HEK293 (cell line): Measurements from ENCODE around the gene OTOS.
A peak's percentile ranks its signal among the peaks of the same experiment; 100 is the strongest.

Source experiments
- CTCF ChIA-PET: fragments of 350-600 bp; formaldehyde crosslinking; extraction: SDS; loops from one replicate; lab custom pipeline; 2021; ENCODE audit warnings: antibody characterized with exemption; lab: Yijun Ruan, JAX
- POLR2A ChIA-PET: fragments of 300-600 bp; formaldehyde crosslinking; extraction: SDS; loops from one replicate; lab custom pipeline; 2020; ENCODE audit warnings: antibody characterized with exemption, inconsistent platforms; lab: Yijun Ruan, JAX
- H3K27ac ChIP-seq: fragments of 200-500 bp; sonication (Bioruptor generic); 2 replicates; pipeline ENCODE4 v1.5.1; 2014; ENCODE audit warnings: low read depth, low read length, control low read depth, inconsistent platforms; ENCODE audit errors: extremely low read depth
- H3K36me3 ChIP-seq, 2 experiments: fragments of 200-500 bp in 1 of 2; sonication (Bioruptor generic) in 1 of 2; 1 replicate in 1 of 2; 2 replicates in 1 of 2; pipeline ENCODE4 v1.5.1; 2014 to 2017; ENCODE audit warnings: inconsistent platforms in 2 of 2, low read length in 2 of 2; ENCODE audit not compliant: control insufficient read depth in 2 of 2, insufficient read depth in 1 of 2
- H3K4me1 ChIP-seq: fragments of 200-500 bp; sonication (Bioruptor generic); 2 replicates; pipeline ENCODE4 v1.5.1; 2014; ENCODE audit warnings: mild to moderate bottlenecking, low read length, inconsistent platforms; ENCODE audit not compliant: control insufficient read depth, insufficient read depth
- H3K4me3 ChIP-seq: 2 replicates; pipeline ENCODE4 v1.5.1; 2011; ENCODE audit warnings: low read depth, mild to moderate bottlenecking, control low read depth, low read length, moderate library complexity
- H3K9me3 ChIP-seq: fragments of 200-500 bp; sonication (Bioruptor generic); 2 replicates; pipeline ENCODE4 v1.5.1; 2014; ENCODE audit warnings: low read depth, low read length, inconsistent platforms; ENCODE audit not compliant: control insufficient read depth, insufficient read depth
- ATF2 ChIP-seq: fragments of 450-650 bp; formaldehyde crosslinking; IDR thresholded peaks from 2 replicates; pipeline ENCODE4 v1.5.1; 2016; ENCODE audit warnings: missing biosample characterization, missing genetic modification characterization, low read depth
- EGR2 ChIP-seq: fragments of 450-650 bp; formaldehyde crosslinking; IDR thresholded peaks from 2 replicates; pipeline ENCODE4 v1.5.1; 2016; ENCODE audit warnings: low read depth, missing biosample characterization, missing genetic modification characterization
- SP2 ChIP-seq: fragments of 450-650 bp; formaldehyde crosslinking; IDR thresholded peaks from 2 replicates; pipeline ENCODE4 v1.5.1; 2016; ENCODE audit warnings: missing biosample characterization, missing genetic modification characterization
- ZBTB20 ChIP-seq: fragments of 450-650 bp; formaldehyde crosslinking; IDR thresholded peaks from 2 replicates; pipeline ENCODE4 v1.5.1; 2016; ENCODE audit warnings: missing biosample characterization, missing genetic modification characterization
- ZBTB26 ChIP-seq: fragments of 450-650 bp; formaldehyde crosslinking; optimal IDR thresholded peaks from 2 replicates; pipeline ENCODE3; 2016; ENCODE audit warnings: missing biosample characterization, mild to moderate bottlenecking, missing genetic modification characterization
- ZBTB6 ChIP-seq: fragments of 450-650 bp; formaldehyde crosslinking; IDR thresholded peaks from 2 replicates; pipeline ENCODE4 v1.5.1; 2017; ENCODE audit warnings: missing biosample characterization, missing genetic modification characterization
- ZFHX2 ChIP-seq: fragments of 450-650 bp; formaldehyde crosslinking; conservative IDR thresholded peaks from 2 replicates; pipeline ENCODE4 v1.5.1; 2016; ENCODE audit warnings: missing biosample characterization, missing genetic modification characterization
- ZNF114 ChIP-seq: fragments of 450-650 bp; formaldehyde crosslinking; IDR thresholded peaks from 2 replicates; pipeline ENCODE4 v1.5.0; 2017; ENCODE audit warnings: missing biosample characterization, missing genetic modification characterization
- ZNF19 ChIP-seq: fragments of 450-650 bp; formaldehyde crosslinking; IDR thresholded peaks from 2 replicates; pipeline ENCODE4; 2016; ENCODE audit warnings: missing biosample characterization, missing genetic modification characterization, low read depth
- ZNF423 ChIP-seq: fragments of 450-650 bp; formaldehyde crosslinking; IDR thresholded peaks from 2 replicates; pipeline ENCODE4 v1.5.1; 2016; ENCODE audit warnings: missing biosample characterization, missing genetic modification characterization
- ZNF513 ChIP-seq: fragments of 450-650 bp; IDR thresholded peaks from 2 replicates; pipeline ENCODE4 v1.5.1; 2018; ENCODE audit warnings: missing biosample characterization, missing genetic modification characterization
- ZNF560 ChIP-seq: fragments of 450-650 bp; formaldehyde crosslinking; IDR thresholded peaks from 2 replicates; pipeline ENCODE4 v1.5.1; 2017; ENCODE audit warnings: missing biosample characterization, missing genetic modification characterization, borderline replicate concordance
- ZNF621 ChIP-seq: fragments of 450-650 bp; formaldehyde crosslinking; IDR thresholded peaks from 2 replicates; pipeline ENCODE4 v1.5.1; 2017; ENCODE audit warnings: missing biosample characterization, missing genetic modification characterization
- ZNF670 ChIP-seq: fragments of 450-650 bp; formaldehyde crosslinking; IDR thresholded peaks from 2 replicates; pipeline ENCODE4 v1.5.1; 2016; ENCODE audit warnings: missing biosample characterization, missing genetic modification characterization, low read depth
- ZNF747 ChIP-seq: fragments of 450-650 bp; formaldehyde crosslinking; IDR thresholded peaks from 2 replicates; pipeline ENCODE4 v1.5.1; 2016; ENCODE audit warnings: missing biosample characterization, missing genetic modification characterization
- ZNF76 ChIP-seq: fragments of 450-650 bp; formaldehyde crosslinking; IDR thresholded peaks from 2 replicates; pipeline ENCODE4; 2016; ENCODE audit warnings: low read depth, missing biosample characterization, missing genetic modification characterization, borderline replicate concordance
- ZNF837 ChIP-seq: fragments of 450-650 bp; formaldehyde crosslinking; IDR thresholded peaks from 2 replicates; pipeline ENCODE4 v1.5.1; 2016; ENCODE audit warnings: missing biosample characterization, missing genetic modification characterization
- TF ChIP-seq, protein P1 (sequence below): fragments of 450-650 bp; formaldehyde crosslinking; IDR thresholded peaks from 2 replicates; pipeline ENCODE4 v1.5.1; 2016; ENCODE audit warnings: missing biosample characterization, missing genetic modification characterization
- TF ChIP-seq, protein P2 (sequence below): fragments of 450-650 bp; formaldehyde crosslinking; IDR thresholded peaks from 2 replicates; pipeline ENCODE4 v1.5.1; 2017; ENCODE audit warnings: missing biosample characterization, missing genetic modification characterization

OTOS gene

DNA sequence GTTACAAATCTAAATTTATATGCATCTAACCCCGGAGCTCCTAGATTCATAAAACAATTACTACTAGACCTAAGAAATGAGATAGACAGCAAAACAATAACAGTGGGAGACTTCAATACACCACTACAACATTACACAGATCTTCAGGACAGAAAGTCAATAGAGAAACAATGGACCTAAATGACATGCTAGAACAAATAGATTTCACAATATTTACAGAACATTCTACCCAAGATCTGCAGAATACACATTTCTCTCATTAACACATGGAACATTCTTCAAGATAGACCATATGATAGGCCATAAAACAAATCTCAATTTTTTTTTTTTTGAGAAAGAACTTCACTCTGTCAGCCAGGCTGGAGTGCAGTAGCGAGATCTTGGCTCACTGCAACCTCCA, 42.1 kb downstream of the OTOS start (continued):
- no peak for TF ChIP-seq ZNF114 (tag by site-specific recombination)
- no peak for TF ChIP-seq ZBTB26 (tag by site-specific recombination)
- TF ChIP-seq ZNF560 (tag by site-specific recombination), result no peak
- TF ChIP-seq ZNF670 (tag by site-specific recombination), result no peak

DNA sequence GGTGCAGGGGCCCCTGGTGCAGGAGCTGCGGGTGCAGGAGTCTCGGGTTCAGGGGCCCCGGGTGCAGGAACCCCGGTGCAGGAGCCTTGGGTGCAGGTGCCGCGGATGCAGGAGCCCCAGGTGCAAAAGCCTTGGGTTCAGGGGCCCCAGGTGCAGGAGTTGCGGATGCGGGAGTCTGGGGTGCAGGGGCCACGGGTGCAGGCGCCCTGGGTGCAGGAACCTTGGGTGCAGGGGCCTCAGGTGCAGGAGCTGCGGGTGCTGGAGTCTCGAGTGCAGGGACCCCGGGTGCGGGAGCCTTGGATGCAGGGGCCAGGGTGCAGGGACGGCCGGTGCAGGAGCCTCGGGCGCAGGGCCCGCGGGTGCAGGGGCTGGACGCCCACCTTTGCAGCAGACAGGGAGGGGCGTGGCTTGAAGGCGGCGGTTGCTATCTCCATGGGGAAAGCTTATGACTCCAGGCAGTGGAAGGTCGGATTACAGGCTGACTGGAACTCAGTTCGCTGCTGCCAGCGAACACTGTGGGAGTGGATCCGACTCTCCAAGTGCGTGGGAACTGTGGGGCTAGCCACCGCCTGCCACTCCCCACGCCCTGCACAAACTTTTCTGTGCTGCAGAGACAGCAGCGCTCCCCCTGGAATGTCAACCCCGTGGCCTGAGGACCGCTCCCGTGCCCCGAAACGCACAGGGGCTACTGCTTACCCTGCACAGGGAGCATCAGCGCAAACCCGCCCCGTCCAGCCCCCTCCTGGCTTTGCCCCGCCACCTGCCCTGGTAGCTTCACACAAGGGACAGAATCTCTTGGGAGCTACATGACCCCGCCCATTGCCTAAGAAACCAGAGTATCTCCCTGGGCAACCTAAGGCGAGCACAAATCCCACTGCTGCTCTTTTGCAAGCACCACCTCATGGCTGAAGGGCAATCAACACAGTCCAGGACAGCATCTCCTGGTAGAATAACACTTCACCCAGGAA, 44.6 kb downstream of the OTOS start:
- Histone ChIP-seq H3K4me1 (peaks cover 2% of the 10 kb centered on the region; the same call in 1 of the 2 replicates), H3K36me3 (no peaks in the 10 kb centered on the region), H3K27ac (no peak overlapping the region), H3K9me3 (no peaks in the 10 kb centered on the region; the same call in 1 of the 2 replicates), H3K4me3 (peak overlapping the region; percentile 28)
- CTCF ChIA-PET, result interaction anchor here (1.0 to 1.5 kb wide), 2 partner anchors 35 to 456 kb away, joined by 3 to 5 read pairs; no protein-coding TSS in a partner anchor
- TF ChIP-seq ZFHX2, result peak; percentile 91
- peak; percentile 80 for TF ChIP-seq EGR2
- TF ChIP-seq SP2, result no peak
- POLR2A ChIA-PET, result interaction anchor here (0.6 kb wide), 1 partner anchor 1895 kb away, joined by 5 read pairs; no protein-coding TSS in a partner anchor

- Histone ChIP-seq H3K27ac (no peak overlapping the region), H3K36me3 (no peaks in the 10 kb centered on the region), H3K4me1 (no peaks in the 10 kb centered on the region), H3K4me3 (no peak overlapping the region), H3K9me3 (no peaks in the 10 kb centered on the region)
- ChIA-PET CTCF (no interaction called here), POLR2A (no interaction called here)
- TF ChIP-seq ZBTB6 (tag by site-specific recombination) (no peak), ZBTB20 (tag by site-specific recombination) (no peak), ZNF76 (no peak), ZNF747 (tag by site-specific recombination) (no peak), ZNF513 (no peak), ZNF423 (tag by site-specific recombination) (no peak), ZNF621 (tag by site-specific recombination) (no peak), ZNF19 (tag by site-specific recombination) (no peak), ATF2 (tag by site-specific recombination) (no peak), ZNF837 (tag by site-specific recombination) (no peak)
- TF ChIP-seq, protein P1, sequence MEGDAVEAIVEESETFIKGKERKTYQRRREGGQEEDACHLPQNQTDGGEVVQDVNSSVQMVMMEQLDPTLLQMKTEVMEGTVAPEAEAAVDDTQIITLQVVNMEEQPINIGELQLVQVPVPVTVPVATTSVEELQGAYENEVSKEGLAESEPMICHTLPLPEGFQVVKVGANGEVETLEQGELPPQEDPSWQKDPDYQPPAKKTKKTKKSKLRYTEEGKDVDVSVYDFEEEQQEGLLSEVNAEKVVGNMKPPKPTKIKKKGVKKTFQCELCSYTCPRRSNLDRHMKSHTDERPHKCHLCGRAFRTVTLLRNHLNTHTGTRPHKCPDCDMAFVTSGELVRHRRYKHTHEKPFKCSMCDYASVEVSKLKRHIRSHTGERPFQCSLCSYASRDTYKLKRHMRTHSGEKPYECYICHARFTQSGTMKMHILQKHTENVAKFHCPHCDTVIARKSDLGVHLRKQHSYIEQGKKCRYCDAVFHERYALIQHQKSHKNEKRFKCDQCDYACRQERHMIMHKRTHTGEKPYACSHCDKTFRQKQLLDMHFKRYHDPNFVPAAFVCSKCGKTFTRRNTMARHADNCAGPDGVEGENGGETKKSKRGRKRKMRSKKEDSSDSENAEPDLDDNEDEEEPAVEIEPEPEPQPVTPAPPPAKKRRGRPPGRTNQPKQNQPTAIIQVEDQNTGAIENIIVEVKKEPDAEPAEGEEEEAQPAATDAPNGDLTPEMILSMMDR (tag by site-specific recombination), result no peak
- TF ChIP-seq, protein P2, sequence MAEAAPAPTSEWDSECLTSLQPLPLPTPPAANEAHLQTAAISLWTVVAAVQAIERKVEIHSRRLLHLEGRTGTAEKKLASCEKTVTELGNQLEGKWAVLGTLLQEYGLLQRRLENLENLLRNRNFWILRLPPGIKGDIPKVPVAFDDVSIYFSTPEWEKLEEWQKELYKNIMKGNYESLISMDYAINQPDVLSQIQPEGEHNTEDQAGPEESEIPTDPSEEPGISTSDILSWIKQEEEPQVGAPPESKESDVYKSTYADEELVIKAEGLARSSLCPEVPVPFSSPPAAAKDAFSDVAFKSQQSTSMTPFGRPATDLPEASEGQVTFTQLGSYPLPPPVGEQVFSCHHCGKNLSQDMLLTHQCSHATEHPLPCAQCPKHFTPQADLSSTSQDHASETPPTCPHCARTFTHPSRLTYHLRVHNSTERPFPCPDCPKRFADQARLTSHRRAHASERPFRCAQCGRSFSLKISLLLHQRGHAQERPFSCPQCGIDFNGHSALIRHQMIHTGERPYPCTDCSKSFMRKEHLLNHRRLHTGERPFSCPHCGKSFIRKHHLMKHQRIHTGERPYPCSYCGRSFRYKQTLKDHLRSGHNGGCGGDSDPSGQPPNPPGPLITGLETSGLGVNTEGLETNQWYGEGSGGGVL (tag by site-specific recombination), result no peak
Observed at GRCh38 chr2:240089306-240089705, 51.2 kb downstream of the OTOS start.
